ENCODE results near the gene PFKP.

- no peak for TF ChIP-seq CTCF (IDR thresholded peaks at IDR 0.05)
- no peak for TF ChIP-seq EP300 (IDR thresholded peaks at IDR 0.05)
- no peak for TF ChIP-seq POLR2AphosphoS5 (IDR thresholded peaks at IDR 0.05)
- TF ChIP-seq POLR2A (IDR thresholded peaks at IDR 0.05) = no peak
Observed at GRCh38 chr10:3151889-3152565, 84.7 kb downstream of the PFKP start.
